ENCODE measurements around the gene LENG8.

DNA sequence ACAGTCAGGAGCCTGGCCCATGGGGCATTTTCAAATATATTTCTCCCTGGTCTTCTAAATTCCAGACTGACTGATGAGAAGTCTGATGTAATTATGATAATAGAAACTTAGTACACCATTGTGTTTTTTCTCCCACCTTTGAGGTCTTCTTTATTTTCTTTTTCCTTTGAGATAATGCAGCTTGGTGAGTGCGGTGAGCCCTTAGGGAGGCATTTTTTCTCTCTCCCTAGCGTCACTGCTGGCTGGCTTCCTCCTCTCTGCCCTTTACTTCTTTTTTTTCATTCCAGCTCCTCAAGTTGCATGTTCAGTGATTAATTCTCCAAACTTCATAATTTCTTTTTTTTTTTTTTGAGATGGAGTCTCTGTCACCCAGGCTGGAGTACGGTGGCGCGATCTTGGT lies 36.9 kb downstream of the LENG8 start:
- TF ChIP-seq, protein P1, sequence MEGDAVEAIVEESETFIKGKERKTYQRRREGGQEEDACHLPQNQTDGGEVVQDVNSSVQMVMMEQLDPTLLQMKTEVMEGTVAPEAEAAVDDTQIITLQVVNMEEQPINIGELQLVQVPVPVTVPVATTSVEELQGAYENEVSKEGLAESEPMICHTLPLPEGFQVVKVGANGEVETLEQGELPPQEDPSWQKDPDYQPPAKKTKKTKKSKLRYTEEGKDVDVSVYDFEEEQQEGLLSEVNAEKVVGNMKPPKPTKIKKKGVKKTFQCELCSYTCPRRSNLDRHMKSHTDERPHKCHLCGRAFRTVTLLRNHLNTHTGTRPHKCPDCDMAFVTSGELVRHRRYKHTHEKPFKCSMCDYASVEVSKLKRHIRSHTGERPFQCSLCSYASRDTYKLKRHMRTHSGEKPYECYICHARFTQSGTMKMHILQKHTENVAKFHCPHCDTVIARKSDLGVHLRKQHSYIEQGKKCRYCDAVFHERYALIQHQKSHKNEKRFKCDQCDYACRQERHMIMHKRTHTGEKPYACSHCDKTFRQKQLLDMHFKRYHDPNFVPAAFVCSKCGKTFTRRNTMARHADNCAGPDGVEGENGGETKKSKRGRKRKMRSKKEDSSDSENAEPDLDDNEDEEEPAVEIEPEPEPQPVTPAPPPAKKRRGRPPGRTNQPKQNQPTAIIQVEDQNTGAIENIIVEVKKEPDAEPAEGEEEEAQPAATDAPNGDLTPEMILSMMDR (tag by site-specific recombination; IDR thresholded peaks at IDR 0.05) = no peak
- TF ChIP-seq ZNF510 (tag by site-specific recombination; IDR thresholded peaks at IDR 0.05; ENCODE audit: insufficient replicate concordance) = no peak
- no peak for TF ChIP-seq ZNF394 (tag by site-specific recombination; IDR thresholded peaks at IDR 0.05; ENCODE audit: borderline replicate concordance)
- no peak for TF ChIP-seq ZBTB8A (tag by site-specific recombination; IDR thresholded peaks at IDR 0.05)
- TF ChIP-seq, protein P2, sequence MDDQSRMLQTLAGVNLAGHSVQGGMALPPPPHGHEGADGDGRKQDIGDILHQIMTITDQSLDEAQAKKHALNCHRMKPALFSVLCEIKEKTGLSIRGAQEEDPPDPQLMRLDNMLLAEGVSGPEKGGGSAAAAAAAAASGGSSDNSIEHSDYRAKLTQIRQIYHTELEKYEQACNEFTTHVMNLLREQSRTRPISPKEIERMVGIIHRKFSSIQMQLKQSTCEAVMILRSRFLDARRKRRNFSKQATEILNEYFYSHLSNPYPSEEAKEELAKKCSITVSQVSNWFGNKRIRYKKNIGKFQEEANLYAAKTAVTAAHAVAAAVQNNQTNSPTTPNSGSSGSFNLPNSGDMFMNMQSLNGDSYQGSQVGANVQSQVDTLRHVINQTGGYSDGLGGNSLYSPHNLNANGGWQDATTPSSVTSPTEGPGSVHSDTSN (CRISPR knock-in tag; IDR thresholded peaks at IDR 0.05) = no peak
- no peak for TF ChIP-seq ZNF24 (tag by site-specific recombination; IDR thresholded peaks at IDR 0.05)
- no peak for TF ChIP-seq ZNF324 (tag by site-specific recombination; IDR thresholded peaks at IDR 0.05)
- TF ChIP-seq, protein P3, sequence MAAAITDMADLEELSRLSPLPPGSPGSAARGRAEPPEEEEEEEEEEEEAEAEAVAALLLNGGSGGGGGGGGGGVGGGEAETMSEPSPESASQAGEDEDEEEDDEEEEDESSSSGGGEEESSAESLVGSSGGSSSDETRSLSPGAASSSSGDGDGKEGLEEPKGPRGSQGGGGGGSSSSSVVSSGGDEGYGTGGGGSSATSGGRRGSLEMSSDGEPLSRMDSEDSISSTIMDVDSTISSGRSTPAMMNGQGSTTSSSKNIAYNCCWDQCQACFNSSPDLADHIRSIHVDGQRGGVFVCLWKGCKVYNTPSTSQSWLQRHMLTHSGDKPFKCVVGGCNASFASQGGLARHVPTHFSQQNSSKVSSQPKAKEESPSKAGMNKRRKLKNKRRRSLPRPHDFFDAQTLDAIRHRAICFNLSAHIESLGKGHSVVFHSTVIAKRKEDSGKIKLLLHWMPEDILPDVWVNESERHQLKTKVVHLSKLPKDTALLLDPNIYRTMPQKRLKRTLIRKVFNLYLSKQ (tag by site-specific recombination; IDR thresholded peaks at IDR 0.05; ENCODE audit: borderline replicate concordance) = no peak
- TF ChIP-seq ZNF473 (tag by site-specific recombination; IDR thresholded peaks at IDR 0.05) = no peak
- no peak for TF ChIP-seq ZNF561 (tag by site-specific recombination; IDR thresholded peaks at IDR 0.05; ENCODE audit: borderline replicate concordance)
- no peak for TF ChIP-seq SETDB1 (IDR thresholded peaks at IDR 0.05; ENCODE audit: insufficient read length, low read length)

All from HEK293 (cell line).